ENCODE data around the gene ZDHHC14. TPM values are rescaled to one million over a fixed set of nuclear protein-coding genes. Genes with fewer than 3 reads are reported as not detected.

The ZDHHC14 gene
- total RNA-seq, 2 experiments from 2014 or later, result 1.7 to 2.5 TPM

DNA sequence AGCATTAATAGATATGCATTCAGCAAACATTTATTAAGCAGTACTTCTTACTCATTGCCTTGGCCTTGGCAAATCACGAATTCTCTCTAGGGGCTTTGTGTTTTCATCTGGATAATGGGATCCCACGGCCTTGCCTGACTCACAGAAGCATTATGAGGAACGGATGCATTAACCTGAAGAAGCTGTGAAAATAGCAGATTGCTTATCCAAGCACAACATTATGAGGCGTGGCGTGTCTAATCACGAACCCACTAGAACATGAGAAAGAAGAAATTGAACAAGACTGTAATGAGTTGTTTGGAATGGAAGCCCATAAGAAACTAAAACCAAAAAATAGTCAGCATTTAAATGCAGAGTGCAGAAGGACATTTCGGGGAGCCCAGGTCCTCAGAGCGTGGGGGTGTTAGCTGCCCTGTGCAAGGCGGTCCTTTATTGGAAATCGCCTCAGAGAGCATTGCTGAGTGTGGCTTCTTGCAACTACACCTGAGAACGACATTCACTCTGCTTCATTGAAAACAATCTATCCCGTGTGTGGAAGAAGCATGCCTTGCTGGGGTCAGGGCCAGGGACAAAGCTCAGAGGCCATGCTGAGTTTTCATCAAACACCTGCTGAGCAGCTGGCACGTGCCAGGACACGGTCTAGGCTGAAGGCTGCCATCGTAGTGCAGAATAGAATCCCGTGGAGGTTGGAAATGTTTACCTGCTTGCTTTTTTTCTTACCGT, 179.9 kb downstream of the ZDHHC14 start:
- ChIA-PET POLR2A (no interaction called here), CTCF (no interaction called here)
- no peaks in the 10 kb centered on the region for H3K9me3 Mint-ChIP-seq
- no peaks in the 10 kb centered on the region for H3K27me3 Mint-ChIP-seq
- no peaks in the 10 kb centered on the region for H3K36me3 Mint-ChIP-seq (ENCODE audit: low read depth)
- no peak overlapping the region for H3K4me3 Mint-ChIP-seq
- no peak for ATAC-seq
- peaks cover 56% of the 10 kb centered on the region for H3K4me1 Mint-ChIP-seq (ENCODE audit: low read depth)
- intact Hi-C loops (cut with micrococcal nuclease), result loop anchor here (10.0 kb wide), 1 partner anchor 96 kb away; no protein-coding TSS in a partner anchor
- no peak for TF ChIP-seq CTCF (IDR thresholded peaks at IDR 0.05)
- no peak overlapping the region for H3K27ac Mint-ChIP-seq
- no peak for DNase-seq

DNA sequence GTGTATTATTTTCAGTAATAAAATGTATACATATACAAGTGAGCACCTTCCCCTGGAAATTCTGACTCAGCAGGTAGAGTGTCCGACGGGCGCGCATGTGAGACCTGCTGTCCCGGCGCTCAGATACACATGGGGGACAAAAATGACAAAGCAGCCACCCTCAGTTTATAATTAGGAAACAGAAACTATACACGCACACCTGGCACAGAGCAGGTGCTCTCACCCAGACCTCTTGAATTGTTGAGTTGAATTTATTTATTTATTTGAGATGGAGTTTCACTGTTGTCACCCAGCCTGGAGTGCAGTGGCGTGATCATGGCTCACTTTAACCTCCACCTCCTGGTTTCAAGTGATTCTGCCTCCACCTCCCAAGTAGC, 180.4 kb downstream of the ZDHHC14 start:
- Mint-ChIP-seq H3K36me3 (ENCODE audit: low read depth) (no peaks in the 10 kb centered on the region), H3K27me3 (no peaks in the 10 kb centered on the region), H3K4me3 (no peak overlapping the region), H3K4me1 (ENCODE audit: low read depth) (peaks cover 56% of the 10 kb centered on the region), H3K27ac (no peak overlapping the region), H3K9me3 (no peaks in the 10 kb centered on the region)
- TF ChIP-seq CTCF (IDR thresholded peaks at IDR 0.05), result no peak
- intact Hi-C loops (cut with micrococcal nuclease), result loop anchor here (10.0 kb wide), 1 partner anchor 97 kb away; no protein-coding TSS in a partner anchor
- POLR2A ChIA-PET, result no interaction called here
- CTCF ChIA-PET, result no interaction called here
- ATAC-seq (no peak), DNase-seq (no peak)

DNA sequence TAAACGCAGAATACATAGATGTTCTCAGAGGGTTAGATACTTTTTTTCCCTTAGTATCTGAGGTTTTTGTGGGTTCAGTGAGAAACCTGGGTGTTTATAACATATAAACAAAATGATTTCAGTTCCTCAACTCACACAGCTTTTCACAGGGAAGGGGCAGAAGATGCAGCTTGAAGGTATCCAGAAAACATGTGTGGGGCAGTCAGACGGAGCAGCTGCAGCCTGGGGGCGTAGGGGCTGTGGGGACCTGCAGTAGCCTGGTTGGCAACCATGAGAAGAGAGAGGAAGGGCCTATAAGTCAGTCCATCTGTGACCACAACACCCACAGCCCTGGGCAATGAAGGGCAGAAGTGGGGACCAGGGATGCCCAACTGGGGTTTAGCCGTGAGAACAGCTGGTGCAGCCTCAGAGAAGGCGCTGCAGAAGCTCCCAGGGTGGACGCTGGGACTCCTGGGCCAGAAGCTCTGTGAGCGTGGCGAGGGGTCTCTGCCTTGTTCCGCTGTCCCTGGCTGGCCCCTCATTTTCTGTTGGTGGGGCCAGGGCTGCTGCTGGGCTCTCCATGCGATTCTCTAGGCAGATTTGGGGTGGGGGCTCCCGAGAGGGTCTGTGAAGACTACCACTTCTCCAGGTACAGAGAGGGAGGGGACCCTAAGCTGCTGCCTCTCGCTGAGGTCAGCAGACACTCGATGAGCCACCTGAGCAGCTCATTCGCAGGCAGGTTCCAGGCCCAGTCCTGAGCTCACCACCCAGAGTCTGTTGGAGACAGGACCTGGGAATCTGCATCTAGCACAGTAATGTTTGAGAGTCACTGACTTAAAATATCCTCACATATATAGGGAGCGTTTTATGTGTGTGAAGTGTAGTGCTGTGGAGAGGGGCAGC, 181.2 kb downstream of the ZDHHC14 start:
- POLR2A ChIA-PET, result no interaction called here
- Mint-ChIP-seq H3K9me3 (no peaks in the 10 kb centered on the region), H3K4me3 (no peak overlapping the region), H3K4me1 (ENCODE audit: low read depth) (peaks cover 49% of the 10 kb centered on the region), H3K27me3 (no peaks in the 10 kb centered on the region), H3K36me3 (ENCODE audit: low read depth) (no peaks in the 10 kb centered on the region), H3K27ac (no peak overlapping the region)
- TF ChIP-seq CTCF (IDR thresholded peaks at IDR 0.05), result no peak
- no peak for DNase-seq
- CTCF ChIA-PET, result no interaction called here
- ATAC-seq, result peak; percentile 10
- intact Hi-C loops (cut with micrococcal nuclease), result loop anchor here (10.0 kb wide), 1 partner anchor 97 kb away; no protein-coding TSS in a partner anchor

GRCh38 chr6:157562997-157563396, 182.0 kb downstream of the ZDHHC14 start:
- POLR2A ChIA-PET, result no interaction called here
- DNase-seq, result no peak
- Mint-ChIP-seq H3K27ac (no peak overlapping the region), H3K27me3 (no peaks in the 10 kb centered on the region), H3K36me3 (ENCODE audit: low read depth) (peaks cover 2% of the 10 kb centered on the region), H3K4me1 (ENCODE audit: low read depth) (peaks cover 45% of the 10 kb centered on the region), H3K9me3 (peaks cover 2% of the 10 kb centered on the region), H3K4me3 (no peak overlapping the region)
- TF ChIP-seq CTCF (IDR thresholded peaks at IDR 0.05), result no peak
- intact Hi-C loops (cut with micrococcal nuclease), result loop anchor here (10.0 kb wide), 1 partner anchor 98 kb away; no protein-coding TSS in a partner anchor
- CTCF ChIA-PET, result no interaction called here
- no peak for ATAC-seq

Measured in activated CD8-positive, alpha-beta T cell treated with anti-CD3 and anti-CD28 coated beads for 36 hours (primary cell).